GM12873 (cell line): ENCODE data around the gene NDFIP1.

ENCODE experiments used
- CTCF ChIP-seq: IDR thresholded peaks from 2 replicates; pipeline ENCODE4 v1.5.1; 2012; ENCODE audit warnings: low read depth, mild to moderate bottlenecking, moderate library complexity, low read length, control low read depth; ENCODE audit not compliant: insufficient read depth; ENCODE audit errors: missing control alignments

Gene NDFIP1

GRCh38 chr5:142184988-142185387 lies 76.4 kb downstream of the NDFIP1 start:
- TF ChIP-seq CTCF, result no peak

- no peak for TF ChIP-seq CTCF
Measured at GRCh38 chr5:142186514-142186856, 77.9 kb downstream of the NDFIP1 start.

- no peak for TF ChIP-seq CTCF
Measured at GRCh38 chr5:142186857-142187594, 78.4 kb downstream of the NDFIP1 start.

- no peak for TF ChIP-seq CTCF
Measured at GRCh38 chr5:142189813-142190212, 81.2 kb downstream of the NDFIP1 start.

GRCh38 chr5:142191776-142192175 lies 83.2 kb downstream of the NDFIP1 start:
- no peak for TF ChIP-seq CTCF

GRCh38 chr5:142192286-142193113 lies 83.9 kb downstream of the NDFIP1 start:
- no peak for TF ChIP-seq CTCF

- no peak for TF ChIP-seq CTCF
Measured at GRCh38 chr5:142193114-142193428, 84.5 kb downstream of the NDFIP1 start.
